ENCODE results near the gene PALS2. TPM values are rescaled to one million over a fixed set of nuclear protein-coding genes. Genes with fewer than 3 reads are reported as not detected.

The PALS2 gene
- total RNA-seq, 1 experiment from 2014 or later, result 48.2 TPM

- ChIA-PET POLR2A (no interaction called here), CTCF (no interaction called here)
- no peak for ATAC-seq
- H3K4me1 ChIP-seq (ENCODE audit: control insufficient read depth, insufficient read depth, low read length), result no peaks in the 10 kb centered on the region
- TF ChIP-seq TCF7L2 (IDR thresholded peaks at IDR 0.05; ENCODE audit: low read depth, low read length), result no peak
- TF ChIP-seq SIN3A (IDR thresholded peaks at IDR 0.05; ENCODE audit: borderline replicate concordance, insufficient read depth, low read depth, low read length), result no peak
- no peak for TF ChIP-seq REST (IDR thresholded peaks at IDR 0.05; ENCODE audit: insufficient read depth in 1 of 2, low read depth in 2 of 2, low read length in 1 of 2)
- TF ChIP-seq POLR2AphosphoS5 (IDR thresholded peaks at IDR 0.05; ENCODE audit: low read depth, low read length), result no peak
- TF ChIP-seq CTCF (IDR thresholded peaks at IDR 0.05), result no peak
- no peak overlapping the region for H3K27ac ChIP-seq (ENCODE audit: low read length)
- no peak overlapping the region for H3K4me3 ChIP-seq (ENCODE audit: low read depth in 2 of 2, low read length in 2 of 2)
- peaks cover 10% of the 10 kb centered on the region; the same call in 1 of the 2 replicates for H3K9me3 ChIP-seq (ENCODE audit: control insufficient read depth, insufficient read depth, low read depth, low read length)
- no peaks in the 10 kb centered on the region for H3K27me3 ChIP-seq (ENCODE audit: control insufficient read depth, insufficient read depth, low read length)
- no peaks in the 10 kb centered on the region for H3K36me3 ChIP-seq (ENCODE audit: control insufficient read depth, insufficient read depth, low read length)
- in situ Hi-C loops (cut with HindIII; ENCODE audit: low pct_unique_long_range_greater_than_20kb, low sequenced_read_pairs) (no loop called here), intact Hi-C loops (cut with micrococcal nuclease; ENCODE audit: unreplicated experiment) (no loop called here)
- no TSS peak for BruUV-seq (replicated peaks)
- DNase-seq (ENCODE audit: low read depth, low spot score), result no peak
Observed at GRCh38 chr7:24597014-24597413, 23.8 kb downstream of the PALS2 start.

GRCh38 chr7:24601600-24601999 lies 28.3 kb downstream of the PALS2 start:
- Histone ChIP-seq H3K4me1 (ENCODE audit: control insufficient read depth, insufficient read depth, low read length) (no peaks in the 10 kb centered on the region), H3K27me3 (ENCODE audit: control insufficient read depth, insufficient read depth, low read length) (no peaks in the 10 kb centered on the region), H3K9me3 (ENCODE audit: control insufficient read depth, insufficient read depth, low read depth, low read length) (peaks cover 10% of the 10 kb centered on the region; the same call in 1 of the 2 replicates), H3K27ac (ENCODE audit: low read length) (no peak overlapping the region), H3K36me3 (ENCODE audit: control insufficient read depth, insufficient read depth, low read length) (no peaks in the 10 kb centered on the region), H3K4me3 (ENCODE audit: low read depth in 2 of 2, low read length in 2 of 2) (no peak overlapping the region)
- no TSS peak for BruUV-seq (replicated peaks)
- CTCF ChIA-PET, result no interaction called here
- TF ChIP-seq POLR2AphosphoS5 (IDR thresholded peaks at IDR 0.05; ENCODE audit: low read depth, low read length) (no peak), CTCF (IDR thresholded peaks at IDR 0.05) (no peak), REST (IDR thresholded peaks at IDR 0.05; ENCODE audit: insufficient read depth in 1 of 2, low read depth in 2 of 2, low read length in 1 of 2) (no peak), SIN3A (IDR thresholded peaks at IDR 0.05; ENCODE audit: borderline replicate concordance, insufficient read depth, low read depth, low read length) (no peak), TCF7L2 (IDR thresholded peaks at IDR 0.05; ENCODE audit: low read depth, low read length) (no peak)
- POLR2A ChIA-PET, result no interaction called here
- DNase-seq (ENCODE audit: low read depth, low spot score) (no peak), ATAC-seq (no peak)
- in situ Hi-C loops (cut with HindIII; ENCODE audit: low pct_unique_long_range_greater_than_20kb, low sequenced_read_pairs) (no loop called here), intact Hi-C loops (cut with micrococcal nuclease; ENCODE audit: unreplicated experiment) (no loop called here)

Data from Panc1 (cell line).